Uterus (tissue), 4 donors: Measurements from ENCODE around the gene MAP1LC3C. TPM values are rescaled to one million over a fixed set of nuclear protein-coding genes. Genes with fewer than 3 reads are reported as not detected.

Experiments used
- DNase-seq, 2 donors: peaks; one replicate each; pipeline ENCODE4 v3.0.0-alpha.2; 2019 to 2020
- H3K27ac ChIP-seq, 2 donors: fragments of 200-600 bp; sonication (generic); 1 replicate in 1 of 2; 2 replicates in 1 of 2; pipeline ENCODE4 v1.5.1; 2016 to 2018
- H3K27me3 ChIP-seq, 2 donors: fragments of 200-600 bp; sonication (generic); one replicate each; pipeline ENCODE4 v1.5.1; 2018 to 2019; ENCODE audit warnings: control low read depth in 1 of 2
- H3K36me3 ChIP-seq, 2 donors: fragments of 200-600 bp; sonication (generic); one replicate each; pipeline ENCODE4 v1.5.1; 2019; ENCODE audit warnings: control low read depth in 1 of 2
- H3K4me1 ChIP-seq, 2 donors: fragments of 200-600 bp; sonication (generic); one replicate each; pipeline ENCODE4 v1.5.1; 2018 to 2019; ENCODE audit warnings: control low read depth in 1 of 2
- H3K4me3 ChIP-seq, 2 donors: fragments of 200-600 bp; sonication (generic); 1 replicate in 1 of 2; 2 replicates in 1 of 2; pipeline ENCODE4 v1.5.1; 2018 to 2019; ENCODE audit warnings: mild to moderate bottlenecking in 1 of 2
- H3K9me3 ChIP-seq, 2 donors: fragments of 200-600 bp; sonication (generic); one replicate each; pipeline ENCODE4 v1.5.1; 2019; ENCODE audit warnings: control low read depth in 1 of 2
- POLR2A ChIP-seq, 2 donors: fragments of 450-650 bp; IDR thresholded peaks; one replicate each; pipeline ENCODE4 v1.6.1; 2016; ENCODE audit warnings: antibody characterized with exemption in 2 of 2, mild to moderate bottlenecking in 1 of 2, moderate library complexity in 1 of 2
- intact Hi-C: fragments of 100-400 bp; cut with DNase I; formaldehyde crosslinking; loops from one replicate; pipeline ENCODE4 v1.15.1; 2023; ENCODE audit warnings: low total_unique reads
- total RNA-seq, 4 donors: library from RNA; depleted of rRNA in 3 of 4; stranded (reverse); fragments of >200 nt in 3 of 4; gene quantifications; one replicate each; pipeline versions ENCODE4 v1.1.0 to v1.2.4, GENCODE V29; 2014 to 2023
- TF ChIP-seq, protein P1 (sequence below), 4 experiments: fragments of 200-600 bp in 2 of 4; fragments of 450-650 bp in 2 of 4; sonication (generic) in 2 of 4; IDR thresholded peaks; one replicate each; pipeline ENCODE4 v1.5.1; 2016 to 2019; ENCODE audit warnings: antibody characterized with exemption in 4 of 4, mild to moderate bottlenecking in 2 of 4, moderate library complexity in 1 of 4
- donor health status: DM: yes; HTN: yes; CAD: no.

MAP1LC3C gene
- total RNA-seq, 4 donors from 2014 or later, result 0.51 to 5.9 (median 0.59) TPM; not detected in 1

DNA sequence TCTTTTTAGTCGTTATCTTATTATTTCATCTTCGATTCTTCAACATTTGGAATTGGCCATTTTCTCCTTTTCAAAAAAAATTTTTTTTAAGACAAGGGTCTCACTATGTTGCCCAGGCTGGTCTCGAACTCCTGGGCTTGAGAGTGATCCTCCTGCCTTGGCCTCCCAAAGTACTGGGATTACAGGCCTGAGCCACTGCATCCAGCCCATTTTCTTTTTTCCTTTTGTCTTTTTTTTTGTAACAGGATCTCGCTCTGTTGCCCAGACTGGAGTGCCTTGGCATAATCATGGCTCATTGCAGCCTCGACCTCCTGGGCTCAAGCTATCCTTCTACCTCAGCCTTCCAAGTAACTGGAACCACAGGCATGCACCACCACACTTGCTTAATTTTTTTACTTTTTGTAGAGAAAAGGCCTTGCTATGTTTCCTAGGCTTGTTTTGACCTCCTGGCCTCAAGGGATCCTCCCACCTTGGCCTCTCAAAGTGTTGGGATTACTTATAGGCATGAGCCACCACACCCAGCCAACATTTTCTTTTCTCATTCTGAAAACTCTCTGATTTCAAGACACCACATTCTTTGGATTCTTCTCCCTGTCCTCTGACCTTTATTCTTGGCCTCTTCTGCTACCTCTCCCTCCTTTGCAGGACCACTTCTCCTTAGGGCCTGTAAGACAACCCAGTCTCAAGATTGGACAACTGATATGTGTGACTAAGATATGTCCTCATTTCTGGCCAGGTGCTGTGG is 6.0 kb upstream of the MAP1LC3C start:
- TF ChIP-seq POLR2A (IDR thresholded peaks at IDR 0.05), result no peak
- TF ChIP-seq, protein P1, sequence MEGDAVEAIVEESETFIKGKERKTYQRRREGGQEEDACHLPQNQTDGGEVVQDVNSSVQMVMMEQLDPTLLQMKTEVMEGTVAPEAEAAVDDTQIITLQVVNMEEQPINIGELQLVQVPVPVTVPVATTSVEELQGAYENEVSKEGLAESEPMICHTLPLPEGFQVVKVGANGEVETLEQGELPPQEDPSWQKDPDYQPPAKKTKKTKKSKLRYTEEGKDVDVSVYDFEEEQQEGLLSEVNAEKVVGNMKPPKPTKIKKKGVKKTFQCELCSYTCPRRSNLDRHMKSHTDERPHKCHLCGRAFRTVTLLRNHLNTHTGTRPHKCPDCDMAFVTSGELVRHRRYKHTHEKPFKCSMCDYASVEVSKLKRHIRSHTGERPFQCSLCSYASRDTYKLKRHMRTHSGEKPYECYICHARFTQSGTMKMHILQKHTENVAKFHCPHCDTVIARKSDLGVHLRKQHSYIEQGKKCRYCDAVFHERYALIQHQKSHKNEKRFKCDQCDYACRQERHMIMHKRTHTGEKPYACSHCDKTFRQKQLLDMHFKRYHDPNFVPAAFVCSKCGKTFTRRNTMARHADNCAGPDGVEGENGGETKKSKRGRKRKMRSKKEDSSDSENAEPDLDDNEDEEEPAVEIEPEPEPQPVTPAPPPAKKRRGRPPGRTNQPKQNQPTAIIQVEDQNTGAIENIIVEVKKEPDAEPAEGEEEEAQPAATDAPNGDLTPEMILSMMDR (IDR thresholded peaks at IDR 0.05), result no peak
- no peaks in the 10 kb centered on the region for H3K9me3 ChIP-seq
- intact Hi-C loops, result no loop called here
- H3K36me3 ChIP-seq, result no peaks in the 10 kb centered on the region
- H3K4me3 ChIP-seq, result no peak overlapping the region
- no peaks in the 10 kb centered on the region for H3K27me3 ChIP-seq
- no peak overlapping the region for H3K27ac ChIP-seq
- DNase-seq, result no peak
- H3K4me1 ChIP-seq, result no peaks in the 10 kb centered on the region

GRCh38 chr1:242002510-242002909 is 3.6 kb upstream of the MAP1LC3C start:
- no peak for TF ChIP-seq POLR2A (IDR thresholded peaks at IDR 0.05)
- TF ChIP-seq, protein P1 (IDR thresholded peaks at IDR 0.05), result no peak
- H3K9me3 ChIP-seq, result no peaks in the 10 kb centered on the region
- intact Hi-C loops, result no loop called here
- H3K27me3 ChIP-seq, result no peaks in the 10 kb centered on the region
- H3K27ac ChIP-seq, result no peak overlapping the region
- H3K4me1 ChIP-seq, result peaks cover 0 to 10% of the 10 kb centered on the region in 2 donors
- no peak overlapping the region for H3K4me3 ChIP-seq
- no peaks in the 10 kb centered on the region for H3K36me3 ChIP-seq
- DNase-seq, result no peak

GRCh38 chr1:242002072-242002471 is 3.2 kb upstream of the MAP1LC3C start:
- Histone ChIP-seq H3K36me3 (no peaks in the 10 kb centered on the region), H3K27ac (no peak overlapping the region), H3K4me1 (peaks cover 0 to 10% of the 10 kb centered on the region in 2 donors), H3K9me3 (no peaks in the 10 kb centered on the region), H3K27me3 (no peaks in the 10 kb centered on the region), H3K4me3 (no peak overlapping the region)
- TF ChIP-seq POLR2A (IDR thresholded peaks at IDR 0.05), result no peak
- TF ChIP-seq, protein P1 (IDR thresholded peaks at IDR 0.05), result no peak
- intact Hi-C loops, result no loop called here
- no peak for DNase-seq

DNA sequence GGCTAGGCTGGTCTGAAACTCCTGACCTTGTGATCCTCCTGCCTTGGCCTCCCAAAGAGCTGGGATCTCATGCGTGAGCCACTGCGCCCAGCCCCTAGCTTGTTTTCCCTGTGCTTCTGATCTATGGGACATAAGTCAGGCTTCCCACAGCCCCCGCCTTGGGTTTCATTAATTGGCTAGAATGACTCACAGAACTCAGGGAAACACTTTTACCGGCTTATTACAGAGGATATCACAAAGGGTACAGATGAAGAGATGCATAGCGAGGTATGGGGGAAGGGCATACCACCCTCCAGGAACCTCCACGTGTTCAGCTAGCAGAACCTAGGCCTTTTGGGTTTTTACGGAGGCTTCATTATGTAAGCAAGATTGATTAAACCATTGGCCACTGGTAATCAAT is 1.5 kb upstream of the MAP1LC3C start:
- TF ChIP-seq POLR2A (IDR thresholded peaks at IDR 0.05), result no peak
- TF ChIP-seq, protein P1 (IDR thresholded peaks at IDR 0.05), result no peak
- H3K9me3 ChIP-seq, result no peaks in the 10 kb centered on the region
- no peaks in the 10 kb centered on the region for H3K36me3 ChIP-seq
- H3K4me1 ChIP-seq, result peaks cover 0 to 10% of the 10 kb centered on the region in 2 donors
- DNase-seq, result no peak
- no peak overlapping the region for H3K27ac ChIP-seq
- H3K4me3 ChIP-seq, result no peak overlapping the region
- H3K27me3 ChIP-seq, result no peaks in the 10 kb centered on the region
- intact Hi-C loops, result no loop called here

GRCh38 chr1:241998412-241998921 is 431 bp downstream of the MAP1LC3C start:
- TF ChIP-seq, protein P1 (IDR thresholded peaks at IDR 0.05), result peak; percentile 39 to 47 (median 42)
- TF ChIP-seq POLR2A (IDR thresholded peaks at IDR 0.05), result no peak
- peaks cover 0 to 10% of the 10 kb centered on the region in 2 donors for H3K4me1 ChIP-seq
- no peaks in the 10 kb centered on the region for H3K9me3 ChIP-seq
- H3K27ac ChIP-seq, result no peak overlapping the region
- DNase-seq, result peak; percentile 60 to 74
- no peaks in the 10 kb centered on the region for H3K36me3 ChIP-seq
- H3K27me3 ChIP-seq, result no peaks in the 10 kb centered on the region
- peak overlapping the region in 1 of 2 donors; percentile 29 for H3K4me3 ChIP-seq
- intact Hi-C loops, result no loop called here
